CD4-positive, alpha-beta T cell (primary cell): ENCODE data around the gene LIPK. TPM values are rescaled to one million over a fixed set of nuclear protein-coding genes. Genes with fewer than 3 reads are reported as not detected.

ENCODE experiments used
- ATAC-seq: fragments of 200-7000 bp; cut with Tn5 transposase; one replicate; pipeline ENCODE4 v1.10.0; 2022; ENCODE audit warnings: mild to moderate bottlenecking; ENCODE audit not compliant: poor library complexity
- CTCF ChIA-PET: fragments of 350-600 bp; sonication (Branson Sonifier 250); formaldehyde crosslinking; loops from one replicate; lab custom pipeline; 2021; ENCODE audit warnings: antibody characterized with exemption, inconsistent platforms; lab: Charles Lee
- POLR2A ChIA-PET: fragments of 350-600 bp; sonication (Branson Sonifier 250); formaldehyde crosslinking; loops from one replicate; lab custom pipeline; 2021; ENCODE audit warnings: antibody characterized with exemption, inconsistent platforms; lab: Charles Lee
- DNase-seq, 14 experiments: peaks; one replicate each; pipeline ENCODE4 v3.0.0-alpha.2; 2013 to 2020; ENCODE audit warnings: mixed read lengths in 2 of 14
- H3K27ac ChIP-seq, 2 donors: one replicate each; pipeline versions ENCODE4 v1.5.1 to v1.7.0; 2013; ENCODE audit warnings: low read length in 2 of 2, low read depth in 1 of 2, mild to moderate bottlenecking in 1 of 2
- H3K27me3 ChIP-seq, 2 experiments: 1 replicate in 1 of 2; 2 replicates in 1 of 2; pipeline versions ENCODE4 v1.6.1 to v1.7.0; 2013; ENCODE audit warnings: low read length in 2 of 2, control low read depth in 1 of 2, mild to moderate bottlenecking in 1 of 2, moderate library complexity in 1 of 2; ENCODE audit not compliant: insufficient read depth in 2 of 2, control insufficient read depth in 1 of 2
- H3K36me3 ChIP-seq: one replicate; pipeline ENCODE4 v1.6.1; 2013; ENCODE audit warnings: low read length, control low read depth; ENCODE audit not compliant: insufficient read depth
- H3K4me1 ChIP-seq: one replicate; pipeline ENCODE4 v1.6.1; 2013; ENCODE audit warnings: low read length, control low read depth; ENCODE audit not compliant: insufficient read depth
- H3K4me3 ChIP-seq: one replicate; pipeline ENCODE4 v1.5.1; 2013; ENCODE audit warnings: mild to moderate bottlenecking, low read length, moderate library complexity
- H3K9me3 ChIP-seq, 2 experiments: 1 replicate in 1 of 2; 2 replicates in 1 of 2; pipeline versions ENCODE4 v1.6.1 to v1.7.0; 2013; ENCODE audit warnings: low read length in 2 of 2, mild to moderate bottlenecking in 2 of 2, control low read depth in 1 of 2, moderate library complexity in 1 of 2; ENCODE audit not compliant: control insufficient read depth in 1 of 2, insufficient read depth in 1 of 2
- H3K27ac Mint-ChIP-seq: one replicate; pipeline ENCODE4 v1.8.0; 2020; ENCODE audit warnings: mixed read lengths
- H3K27me3 Mint-ChIP-seq: one replicate; pipeline ENCODE4 v1.8.0; 2021; ENCODE audit warnings: mixed read lengths
- H3K36me3 Mint-ChIP-seq: one replicate; pipeline ENCODE4 v1.8.0; 2021; ENCODE audit warnings: low read depth, mixed read lengths
- H3K4me1 Mint-ChIP-seq: one replicate; pipeline ENCODE4 v1.8.0; 2021; ENCODE audit warnings: low read depth, mixed read lengths
- H3K4me3 Mint-ChIP-seq: one replicate; pipeline ENCODE4 v1.8.0; 2020; ENCODE audit warnings: mild to moderate bottlenecking, mixed read lengths
- H3K9me3 Mint-ChIP-seq: one replicate; pipeline ENCODE4 v1.8.0; 2020; ENCODE audit warnings: mixed read lengths
- CTCF ChIP-seq: fragments of 200-600 bp; IDR thresholded peaks from one replicate; pipeline ENCODE4 v1.8.0; 2022; ENCODE audit warnings: antibody characterized with exemption, mild to moderate bottlenecking
- intact Hi-C, 2 experiments: fragments of 100-400 bp; cut with DNase I in 1 of 2; cut with micrococcal nuclease in 1 of 2; formaldehyde crosslinking; loops; one replicate each; pipeline versions ENCODE4 v1.15.1 to v1.9.0; 2023 to 2025; cut with DNase I, micrococcal nuclease
- total RNA-seq, 174 experiments: library from RNA in 2 of 174; stranded (reverse) in 2 of 174; gene quantifications; one replicate each; pipeline ENCODE4 v1.2.3 and lab custom pipeline; 2021 to 2026

Gene LIPK
- total RNA-seq, 2 experiments from 2014 or later: not detected

DNA sequence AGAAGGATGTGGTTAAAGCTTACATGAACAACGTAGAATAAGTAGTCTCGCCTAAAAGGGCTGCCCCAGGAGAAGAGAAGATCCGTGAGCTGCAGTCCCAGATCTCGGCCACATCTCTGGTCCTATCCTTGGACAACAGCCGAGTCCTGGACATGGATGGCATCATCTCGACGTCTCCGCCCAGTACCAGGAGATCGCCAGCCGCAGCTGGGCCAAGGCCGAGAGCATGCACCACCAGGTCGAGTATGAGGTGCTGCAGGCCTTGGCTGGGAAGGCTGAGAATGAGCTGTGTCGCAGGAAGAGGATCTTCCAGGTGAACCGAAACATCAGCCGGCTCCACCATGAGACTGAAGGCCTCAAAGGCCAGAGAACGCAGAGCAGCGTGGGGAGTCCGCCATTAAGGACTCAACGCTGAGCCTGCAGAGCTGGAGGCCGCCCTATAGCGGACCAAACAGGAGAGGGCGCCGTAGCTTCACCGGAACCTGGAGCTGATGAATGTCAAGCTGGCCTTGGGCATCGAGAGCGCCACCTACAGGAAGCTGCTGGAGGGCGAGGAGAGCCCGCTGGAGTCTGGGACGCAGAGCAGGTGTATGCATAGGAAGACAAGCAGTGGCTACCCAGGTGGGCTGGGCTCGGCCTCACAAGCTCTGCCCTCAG is 22.2 kb downstream of the LIPK start:
- no peak for TF ChIP-seq CTCF
- Mint-ChIP-seq H3K4me1 (no peaks in the 10 kb centered on the region), H3K27me3 (no peaks in the 10 kb centered on the region), H3K36me3 (no peaks in the 10 kb centered on the region), H3K9me3 (no peaks in the 10 kb centered on the region), H3K4me3 (no peak overlapping the region), H3K27ac (no peak overlapping the region)
- POLR2A ChIA-PET: no interaction called here
- ATAC-seq (no peak), DNase-seq (peak in 4 of 14 experiments; percentile 2 to 39 (median 18))
- CTCF ChIA-PET: no interaction called here
- Histone ChIP-seq H3K36me3 (no peaks in the 10 kb centered on the region), H3K27me3 (no peaks in the 10 kb centered on the region), H3K4me1 (no peaks in the 10 kb centered on the region), H3K4me3 (no peak overlapping the region), H3K27ac (no peak overlapping the region), H3K9me3 (peaks cover 0 to 3% of the 10 kb centered on the region in 2 experiments)
- intact Hi-C loops: no loop called here

GRCh38 chr10:88730864-88731263 is 24.8 kb downstream of the LIPK start:
- Mint-ChIP-seq H3K36me3 (no peaks in the 10 kb centered on the region), H3K4me3 (no peak overlapping the region), H3K27me3 (no peaks in the 10 kb centered on the region), H3K27ac (no peak overlapping the region), H3K4me1 (no peaks in the 10 kb centered on the region), H3K9me3 (no peaks in the 10 kb centered on the region)
- no peak for TF ChIP-seq CTCF
- Histone ChIP-seq H3K4me1 (no peaks in the 10 kb centered on the region), H3K27ac (no peak overlapping the region), H3K27me3 (no peaks in the 10 kb centered on the region), H3K4me3 (no peak overlapping the region), H3K36me3 (no peaks in the 10 kb centered on the region), H3K9me3 (peaks cover 0 to 3% of the 10 kb centered on the region in 2 experiments)
- no peak for ATAC-seq
- CTCF ChIA-PET: no interaction called here
- POLR2A ChIA-PET: no interaction called here
- intact Hi-C loops: no loop called here
- DNase-seq: no peak

DNA sequence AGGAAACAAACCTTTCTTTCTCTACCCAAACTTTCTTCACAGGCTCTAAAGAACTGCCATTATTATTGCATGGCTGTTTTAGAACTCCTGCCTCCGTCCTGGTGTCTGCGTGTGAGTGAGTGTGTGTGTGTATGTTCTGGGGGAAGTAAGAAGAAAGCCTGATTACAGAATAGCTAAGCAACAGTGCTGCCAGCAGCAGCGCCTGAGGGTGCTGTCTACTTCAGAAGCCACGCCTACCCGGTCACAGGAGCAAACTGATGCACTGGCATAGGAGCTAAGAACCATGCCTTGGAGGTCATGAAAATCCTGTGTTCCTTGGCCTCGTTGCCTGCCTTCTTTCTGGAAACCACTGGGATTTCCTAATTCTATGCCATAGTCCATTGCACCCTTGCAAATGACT is 25.2 kb downstream of the LIPK start:
- DNase-seq: peak in 3 of 14 experiments; percentile 5 to 31 (median 15)
- CTCF ChIA-PET: no interaction called here
- no peak for TF ChIP-seq CTCF

More for the DNA sequence above, 25.2 kb downstream of the LIPK start:
- ATAC-seq: no peak
- Histone ChIP-seq H3K27ac (no peak overlapping the region), H3K27me3 (no peaks in the 10 kb centered on the region), H3K36me3 (no peaks in the 10 kb centered on the region), H3K4me1 (no peaks in the 10 kb centered on the region), H3K9me3 (peaks cover 0 to 3% of the 10 kb centered on the region in 2 experiments), H3K4me3 (no peak overlapping the region)
- H3K9me3 Mint-ChIP-seq: no peaks in the 10 kb centered on the region
- H3K36me3 Mint-ChIP-seq: no peaks in the 10 kb centered on the region
- H3K4me3 Mint-ChIP-seq: no peak overlapping the region
- H3K27me3 Mint-ChIP-seq: no peaks in the 10 kb centered on the region
- intact Hi-C loops: no loop called here
- POLR2A ChIA-PET: no interaction called here
- H3K27ac Mint-ChIP-seq: no peak overlapping the region
- no peaks in the 10 kb centered on the region for H3K4me1 Mint-ChIP-seq
